CD1c-positive myeloid dendritic cell (primary cell): ENCODE measurements around the gene AFF3.

Source experiments
- DNase-seq: peaks from one replicate; pipeline ENCODE4 v3.0.0-alpha.2; 2016; ENCODE audit errors: extremely low spot score

AFF3 gene

GRCh38 chr2:99860720-99861375 lies 281.5 kb downstream of the AFF3 start:
- no peak for DNase-seq

- DNase-seq, result no peak
Measured at GRCh38 chr2:99858951-99859596, 283.3 kb downstream of the AFF3 start.

GRCh38 chr2:99857867-99858444 lies 284.4 kb downstream of the AFF3 start:
- no peak for DNase-seq

GRCh38 chr2:99857372-99857771 lies 285.0 kb downstream of the AFF3 start:
- no peak for DNase-seq

GRCh38 chr2:99856119-99856518 lies 286.3 kb downstream of the AFF3 start:
- DNase-seq, result no peak

- DNase-seq, result no peak
Measured at GRCh38 chr2:99854236-99854852, 288.0 kb downstream of the AFF3 start.

GRCh38 chr2:99852956-99853355 lies 289.4 kb downstream of the AFF3 start:
- no peak for DNase-seq

- no peak for DNase-seq
Measured at GRCh38 chr2:99852376-99852934, 289.9 kb downstream of the AFF3 start.

GRCh38 chr2:99851811-99852210 lies 290.6 kb downstream of the AFF3 start:
- no peak for DNase-seq

GRCh38 chr2:99851089-99851488 lies 291.3 kb downstream of the AFF3 start:
- no peak for DNase-seq

- no peak for DNase-seq
Measured at GRCh38 chr2:99850084-99850710, 292.2 kb downstream of the AFF3 start.

- DNase-seq, result no peak
Measured at GRCh38 chr2:99846462-99847107, 295.8 kb downstream of the AFF3 start.

GRCh38 chr2:99845296-99845695 lies 297.1 kb downstream of the AFF3 start:
- no peak for DNase-seq

GRCh38 chr2:99842451-99842850 lies 299.9 kb downstream of the AFF3 start:
- no peak for DNase-seq

GRCh38 chr2:99841749-99842148 lies 300.6 kb downstream of the AFF3 start:
- no peak for DNase-seq

GRCh38 chr2:99840831-99841230 lies 301.6 kb downstream of the AFF3 start:
- no peak for DNase-seq

GRCh38 chr2:99836690-99837605 lies 305.4 kb downstream of the AFF3 start:
- no peak for DNase-seq

GRCh38 chr2:99834426-99834825 lies 308.0 kb downstream of the AFF3 start:
- no peak for DNase-seq

- no peak for DNase-seq
Measured at GRCh38 chr2:99833586-99834201, 308.7 kb downstream of the AFF3 start.

GRCh38 chr2:99832926-99833325 lies 309.5 kb downstream of the AFF3 start:
- DNase-seq, result no peak
